Left forelimb (tissue), 1 donor: Measurements from ENCODE around the gene MAP2.

Source experiments
- DNase-seq: peaks from one replicate; pipeline ENCODE4 v3.0.0-alpha.2; 2018; ENCODE audit warnings: low spot score

MAP2 gene

DNA sequence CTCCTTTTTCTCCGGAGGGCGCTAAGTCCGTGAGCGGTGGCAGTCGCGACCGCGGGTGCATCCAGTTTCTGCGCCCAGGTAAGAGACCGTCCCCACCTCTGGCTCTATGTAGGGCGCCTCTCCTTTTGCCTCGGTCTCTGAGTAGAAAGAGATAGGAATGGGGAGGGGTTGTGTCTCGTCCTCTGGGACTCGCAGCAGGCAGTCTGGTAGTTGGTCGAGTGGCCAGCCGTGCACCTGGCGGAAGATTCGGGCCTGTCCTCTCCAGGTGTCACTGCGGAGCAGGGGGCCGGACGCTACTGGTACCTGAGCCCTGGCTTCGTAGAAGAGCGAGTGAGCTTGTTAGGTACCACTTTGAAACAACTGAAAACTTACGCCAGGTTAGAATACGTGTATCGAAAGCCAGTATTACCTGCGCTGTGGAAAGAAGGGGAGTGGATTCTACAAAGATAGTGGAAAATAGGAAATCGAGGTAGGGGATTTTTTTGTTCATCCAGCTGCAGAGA, 403 bp downstream of the MAP2 start:
- no peak for DNase-seq

DNA sequence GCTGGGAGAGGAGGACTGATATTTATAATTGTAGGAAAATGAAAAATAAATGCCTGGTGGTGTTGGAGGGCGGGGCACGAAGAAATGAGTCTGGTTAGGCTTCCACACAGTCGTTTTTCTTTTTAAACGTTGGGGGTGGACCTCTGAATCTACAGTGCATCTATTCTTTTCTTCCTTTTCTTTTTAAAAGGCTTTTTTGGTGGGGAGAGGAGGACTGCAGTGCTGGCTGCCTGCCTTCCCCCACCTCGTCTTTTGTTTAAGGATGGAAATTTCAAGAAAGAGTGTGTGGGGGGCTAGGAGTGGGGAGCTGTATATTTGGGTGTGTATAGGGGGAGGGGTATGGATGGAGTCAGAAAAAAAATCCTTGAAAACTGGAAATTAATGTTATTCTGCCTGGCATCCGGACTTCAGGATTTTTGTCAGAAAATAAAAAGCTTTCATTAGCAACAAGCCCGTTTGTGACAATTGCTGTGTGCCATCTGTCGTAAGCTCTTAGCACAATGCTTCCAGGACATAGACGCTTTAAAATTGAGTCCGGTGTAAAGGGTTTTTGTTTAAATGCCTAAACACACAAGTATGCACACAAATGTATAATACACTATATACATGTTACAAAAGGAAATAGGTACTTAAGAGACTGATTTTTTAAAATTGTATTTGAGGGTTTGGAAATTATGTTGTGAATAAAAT, 1.1 kb downstream of the MAP2 start:
- no peak for DNase-seq

GRCh38 chr2:209425471-209426071, 1.7 kb downstream of the MAP2 start:
- no peak for DNase-seq

DNA sequence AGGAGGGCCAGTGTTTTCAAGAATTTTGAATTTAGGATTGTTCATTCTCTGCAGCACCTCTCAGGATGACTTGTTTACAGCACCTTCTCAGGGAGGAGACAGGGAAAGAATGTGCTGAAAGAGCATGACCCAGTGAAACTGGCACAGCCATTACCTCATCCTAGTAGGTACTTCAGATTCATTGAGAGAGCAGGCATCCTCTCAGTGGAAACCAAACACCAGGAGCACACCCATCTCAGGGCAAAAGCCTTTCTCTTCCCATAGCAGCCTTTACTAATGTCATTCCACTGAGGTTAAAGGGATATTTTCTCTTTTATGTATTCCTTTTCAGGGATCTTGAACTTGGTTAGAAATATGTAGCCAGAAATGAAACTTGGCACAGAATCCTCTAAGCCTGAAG, 2.6 kb downstream of the MAP2 start:
- DNase-seq: no peak

GRCh38 chr2:209431701-209432100, 7.9 kb downstream of the MAP2 start:
- no peak for DNase-seq

DNA sequence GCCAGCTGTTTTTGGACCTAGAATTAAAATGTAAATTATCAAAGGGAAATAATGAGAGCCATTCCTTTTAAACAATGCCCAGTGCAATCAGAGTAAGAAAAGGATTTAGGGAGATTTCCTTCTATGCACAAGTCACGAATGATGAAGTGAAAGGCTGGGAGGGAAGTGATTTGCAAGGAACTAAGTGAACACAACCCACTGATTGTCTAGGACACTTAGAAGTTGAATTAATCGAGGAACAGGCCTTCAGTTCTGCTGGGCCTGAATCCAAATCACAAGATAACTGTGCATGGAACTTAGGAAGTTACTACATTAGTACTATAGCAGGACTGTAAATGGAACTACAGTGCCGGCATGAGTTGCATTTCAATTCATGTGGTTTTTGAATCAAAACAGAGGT, 17.7 kb downstream of the MAP2 start:
- no peak for DNase-seq

- no peak for DNase-seq
These were observed 19.1 kb downstream of the MAP2 start for GRCh38 chr2:209442939-209443338.

DNA sequence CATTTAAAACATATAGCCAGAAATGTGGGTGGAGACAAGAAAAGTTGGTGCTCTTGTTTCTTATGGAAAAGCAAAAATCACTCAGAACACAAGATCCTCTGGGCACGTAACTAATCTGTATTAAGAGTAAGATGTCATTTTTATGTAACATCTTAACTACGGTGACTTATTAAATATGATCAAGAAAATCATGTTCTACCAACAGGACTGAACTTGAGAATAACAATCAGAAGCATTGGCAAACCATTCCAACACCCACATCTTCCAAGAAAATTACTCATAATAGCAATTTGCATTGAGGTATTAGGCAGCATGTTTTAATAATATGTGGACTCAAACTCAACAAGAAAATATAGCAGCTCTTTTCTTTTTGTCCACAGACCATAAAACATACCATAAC, 21.6 kb downstream of the MAP2 start:
- DNase-seq: no peak

GRCh38 chr2:209451209-209451834, 27.5 kb downstream of the MAP2 start:
- no peak for DNase-seq

- DNase-seq: no peak
These were observed 32.6 kb downstream of the MAP2 start for GRCh38 chr2:209456489-209456888.

DNA sequence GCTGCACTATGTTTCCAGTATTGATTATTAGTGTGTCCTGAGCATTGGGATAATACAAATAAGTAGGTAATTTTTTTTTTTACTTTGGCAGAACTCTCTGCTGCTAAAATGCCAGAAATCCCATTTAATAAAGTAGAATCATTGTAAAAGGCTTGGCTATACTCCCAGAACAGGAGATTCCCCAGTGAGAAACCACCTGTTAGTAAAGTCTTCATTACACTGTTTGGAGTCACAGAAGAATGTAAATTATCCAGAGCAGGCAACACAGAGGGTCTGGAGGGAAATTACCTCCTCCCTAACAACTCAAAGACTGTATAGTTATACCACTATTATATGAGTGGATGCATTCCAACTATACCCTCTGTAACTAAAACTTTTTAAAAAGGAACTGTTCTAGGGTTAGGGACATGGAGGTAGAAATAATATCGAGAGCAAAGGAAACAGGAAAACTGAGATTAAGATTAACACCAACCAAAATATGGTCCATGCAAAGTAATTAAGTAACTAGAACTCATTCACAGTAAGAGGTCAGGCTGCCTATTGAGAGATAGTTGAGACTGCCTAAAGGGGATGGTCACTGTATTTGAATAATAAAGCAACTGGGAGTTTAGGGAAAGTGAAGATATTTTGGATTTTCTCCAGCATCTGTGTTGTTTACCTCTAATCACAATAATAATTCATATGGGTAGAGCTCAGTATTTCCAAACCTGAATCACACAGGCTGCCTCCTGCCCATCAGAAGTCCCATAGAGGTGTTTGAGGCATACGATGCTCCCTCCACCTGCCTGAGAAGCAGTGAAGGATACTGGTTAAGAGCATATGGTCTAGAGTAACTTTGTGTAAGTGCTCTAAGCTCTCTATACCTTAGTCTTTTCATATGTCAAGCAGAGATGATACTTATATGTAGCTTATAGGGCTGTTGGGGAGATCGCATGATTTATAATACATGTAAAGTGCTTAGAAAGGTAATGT, 34.4 kb downstream of the MAP2 start:
- DNase-seq: no peak

DNA sequence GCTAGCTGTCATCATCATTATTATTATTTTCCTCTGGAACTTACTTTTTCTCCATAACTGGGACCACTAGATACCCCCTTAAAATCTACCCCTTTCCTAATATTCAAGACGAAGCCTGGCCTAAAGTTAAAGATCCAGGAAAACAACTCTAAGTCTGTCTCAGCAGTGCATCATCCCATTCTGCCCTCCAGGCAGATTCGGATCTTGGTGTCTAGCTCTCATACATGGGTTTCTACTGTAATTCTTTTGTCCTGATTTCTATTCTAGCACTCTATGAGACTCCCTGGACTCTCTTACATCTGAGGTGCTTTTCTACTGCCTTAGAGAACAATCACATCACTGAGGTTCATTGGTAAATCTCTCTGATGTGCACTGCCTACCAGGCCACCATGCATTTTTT, 35.5 kb downstream of the MAP2 start:
- no peak for DNase-seq

DNA sequence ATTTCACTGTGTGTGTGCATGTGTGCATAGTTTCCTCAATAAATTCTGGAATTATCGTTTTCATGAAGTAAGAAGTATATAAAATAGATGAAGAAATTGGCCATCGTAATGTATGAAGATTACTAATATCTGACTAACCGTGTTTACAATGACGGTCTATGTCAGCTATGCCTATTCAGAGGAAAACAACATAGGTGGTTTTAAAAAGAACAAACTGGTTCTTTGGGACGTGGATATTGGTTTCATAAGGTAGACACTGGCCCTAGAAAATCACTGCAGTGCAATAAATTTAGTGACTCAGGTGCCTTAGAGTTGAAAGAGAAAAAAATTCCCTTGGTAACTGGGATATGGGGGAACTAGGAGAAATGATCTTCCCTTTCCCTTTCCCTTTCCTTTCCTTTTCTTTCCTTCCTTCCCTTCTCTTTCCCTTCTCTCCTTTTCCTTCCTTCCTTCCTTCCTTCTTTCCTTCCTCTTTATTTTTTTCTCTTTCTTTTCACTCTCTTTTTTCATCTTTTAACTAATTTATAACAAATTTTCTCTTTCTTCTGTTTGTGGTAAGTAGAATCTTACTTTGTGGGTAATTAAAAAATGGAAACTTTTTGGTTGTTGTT, 36.4 kb downstream of the MAP2 start:
- no peak for DNase-seq

- no peak for DNase-seq
These were observed 39.4 kb downstream of the MAP2 start for GRCh38 chr2:209463226-209463625.

- DNase-seq: no peak
These were observed 40.0 kb downstream of the MAP2 start for GRCh38 chr2:209463835-209464234.

DNA sequence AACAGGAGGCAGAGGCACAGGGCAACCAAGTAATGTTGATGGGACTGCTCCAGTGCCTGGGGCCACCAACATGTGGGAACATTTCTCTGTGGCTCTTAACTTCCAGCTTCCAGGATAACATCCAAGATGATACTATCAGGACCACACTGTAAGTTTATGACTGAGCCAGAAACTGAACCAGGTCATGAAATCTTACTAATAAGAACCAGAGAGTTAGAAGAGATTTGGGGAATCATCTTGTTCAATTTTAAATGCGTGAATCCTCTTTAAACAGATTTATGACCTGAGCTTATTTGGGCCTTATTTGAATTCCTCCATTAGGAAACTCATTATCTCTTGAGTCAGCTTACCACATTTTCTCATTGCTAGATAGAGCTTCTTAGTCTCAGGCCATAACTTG, 45.0 kb downstream of the MAP2 start:
- no peak for DNase-seq

- no peak for DNase-seq
These were observed 45.6 kb downstream of the MAP2 start for GRCh38 chr2:209469481-209469880.

GRCh38 chr2:209470466-209470865, 46.6 kb downstream of the MAP2 start:
- no peak for DNase-seq

GRCh38 chr2:209471037-209471436, 47.2 kb downstream of the MAP2 start:
- no peak for DNase-seq

GRCh38 chr2:209472112-209472832, 48.4 kb downstream of the MAP2 start:
- no peak for DNase-seq

GRCh38 chr2:209472871-209473270, 49.0 kb downstream of the MAP2 start:
- DNase-seq: no peak
